Activated CD4-positive, alpha-beta T cell treated with anti-CD3 and anti-CD28 coated beads for 48 hours (primary cell): ENCODE results near the gene CALR.
"Not testable (repeated sequence)": the region's sequence is repeated elsewhere in the genome, so short reads cannot be mapped to it uniquely, and the experiment has no call there.

Experiments used
- DNase-seq: peaks from one replicate; pipeline ENCODE4 v3.0.0-alpha.2; 2020

The CALR gene

DNA sequence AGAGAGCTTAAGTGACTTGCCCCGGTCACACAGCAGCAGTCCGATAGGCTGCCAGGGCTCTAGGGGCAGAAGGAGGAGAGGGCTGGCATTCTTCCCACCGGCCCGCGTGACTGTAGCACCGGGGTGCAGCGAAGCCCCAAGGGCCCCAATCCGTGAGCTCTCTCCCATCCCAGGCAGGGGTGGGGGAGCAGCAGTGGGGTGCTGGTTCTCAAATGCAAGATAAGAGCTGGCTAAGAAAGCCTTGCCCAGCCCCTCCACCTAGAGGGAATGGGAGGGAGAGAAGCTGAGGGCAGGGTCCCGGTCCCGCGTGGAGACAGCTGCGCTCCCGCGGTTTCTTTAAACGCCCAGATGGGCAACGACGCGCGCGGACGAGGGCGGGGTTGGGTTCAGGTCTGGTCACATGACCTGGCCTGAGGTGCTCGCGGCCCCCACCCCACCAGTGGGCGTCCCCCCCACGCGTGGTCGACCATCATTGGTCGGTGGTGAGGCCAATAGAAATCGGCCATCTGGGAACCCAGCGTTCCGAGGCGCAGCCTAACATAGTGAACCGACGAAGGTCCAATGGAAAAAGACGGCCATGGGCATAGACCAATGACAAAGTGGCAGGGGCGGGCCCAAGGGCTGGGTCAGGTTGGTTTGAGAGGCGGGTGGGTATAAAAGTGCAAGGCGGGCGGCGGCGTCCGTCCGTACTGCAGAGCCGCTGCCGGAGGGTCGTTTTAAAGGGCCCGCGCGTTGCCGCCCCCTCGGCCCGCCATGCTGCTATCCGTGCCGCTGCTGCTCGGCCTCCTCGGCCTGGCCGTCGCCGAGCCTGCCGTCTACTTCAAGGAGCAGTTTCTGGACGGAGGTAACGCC lies at the start of gene CALR:
Gene CALR (plus strand): TSS at position 683 of the 852 bp plus-strand sequence. CDS start 71 bp downstream, at position 754.
- peak; percentile 100 for DNase-seq

DNA sequence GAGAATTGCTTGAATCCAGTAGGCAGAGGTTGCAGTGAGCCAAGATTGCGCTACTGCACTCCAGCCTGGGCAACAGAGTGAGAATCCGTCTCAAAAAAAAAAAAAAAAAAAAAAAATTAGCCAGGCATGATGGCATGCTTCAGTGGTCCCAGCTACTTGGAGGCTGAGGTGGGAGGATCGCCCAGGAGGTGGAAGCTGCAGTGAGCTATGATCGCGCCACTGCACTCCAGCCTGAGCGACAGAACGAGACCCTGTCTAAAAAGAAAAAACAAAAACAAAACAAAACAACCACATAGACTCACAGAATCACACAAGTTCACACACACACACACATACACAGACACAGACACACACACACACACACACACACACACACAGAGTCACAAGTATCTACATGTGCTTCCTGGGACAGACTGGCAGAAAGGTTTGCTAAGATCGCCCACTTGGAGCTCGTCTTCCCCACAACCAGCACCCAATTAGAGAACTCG lies 48.1 kb upstream of the CALR start:
- not testable (repeated sequence) for DNase-seq

GRCh38 chr19:12890787-12891552 lies 47.4 kb upstream of the CALR start, which contains the start of gene GCDH:
Gene GCDH, plus strand, starts transcription at chr19:12891160. Its CDS starts 145 bp downstream, at chr19:12891305.
- DNase-seq, result peak; percentile 98

GRCh38 chr19:12891553-12892021 lies 46.8 kb upstream of the CALR start:
- peak; percentile 32 for DNase-seq

- no peak for DNase-seq
Measured at GRCh38 chr19:12893582-12893981, 44.8 kb upstream of the CALR start.

GRCh38 chr19:12896460-12896859 lies 41.9 kb upstream of the CALR start:
- DNase-seq, result no peak

GRCh38 chr19:12899891-12900518 lies 38.4 kb upstream of the CALR start:
- no peak for DNase-seq

- DNase-seq, result no peak
Measured at GRCh38 chr19:12907166-12907565, 31.2 kb upstream of the CALR start.

GRCh38 chr19:12912571-12912970 lies 25.8 kb upstream of the CALR start:
- no peak for DNase-seq

DNA sequence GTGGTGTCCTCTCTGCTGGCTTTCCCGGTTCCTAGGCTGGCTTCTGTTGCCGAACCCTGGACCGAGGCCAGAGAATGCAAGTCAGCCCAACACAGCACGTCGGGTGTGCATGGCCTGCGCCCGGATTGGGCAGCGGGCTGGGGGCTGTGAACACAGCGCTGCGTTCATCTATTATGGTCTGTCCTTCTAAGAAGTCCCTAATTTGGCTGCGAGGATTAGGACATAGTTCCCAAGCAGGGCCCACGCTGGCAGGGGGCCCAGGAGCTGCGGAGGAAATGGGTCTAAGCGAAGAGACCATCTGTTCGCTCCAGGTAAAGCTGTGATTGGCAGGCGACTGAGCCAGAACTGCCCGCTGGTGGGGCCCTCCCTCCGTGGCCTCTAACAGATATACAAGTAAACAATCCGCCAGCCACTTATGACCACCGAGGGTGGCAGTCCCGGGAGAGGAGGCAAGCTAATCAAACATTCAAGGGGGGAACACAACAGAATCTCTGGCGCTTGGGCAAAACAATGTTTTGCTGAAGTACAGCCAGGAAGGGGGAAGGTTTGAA lies 25.3 kb upstream of the CALR start:
- no peak for DNase-seq

DNA sequence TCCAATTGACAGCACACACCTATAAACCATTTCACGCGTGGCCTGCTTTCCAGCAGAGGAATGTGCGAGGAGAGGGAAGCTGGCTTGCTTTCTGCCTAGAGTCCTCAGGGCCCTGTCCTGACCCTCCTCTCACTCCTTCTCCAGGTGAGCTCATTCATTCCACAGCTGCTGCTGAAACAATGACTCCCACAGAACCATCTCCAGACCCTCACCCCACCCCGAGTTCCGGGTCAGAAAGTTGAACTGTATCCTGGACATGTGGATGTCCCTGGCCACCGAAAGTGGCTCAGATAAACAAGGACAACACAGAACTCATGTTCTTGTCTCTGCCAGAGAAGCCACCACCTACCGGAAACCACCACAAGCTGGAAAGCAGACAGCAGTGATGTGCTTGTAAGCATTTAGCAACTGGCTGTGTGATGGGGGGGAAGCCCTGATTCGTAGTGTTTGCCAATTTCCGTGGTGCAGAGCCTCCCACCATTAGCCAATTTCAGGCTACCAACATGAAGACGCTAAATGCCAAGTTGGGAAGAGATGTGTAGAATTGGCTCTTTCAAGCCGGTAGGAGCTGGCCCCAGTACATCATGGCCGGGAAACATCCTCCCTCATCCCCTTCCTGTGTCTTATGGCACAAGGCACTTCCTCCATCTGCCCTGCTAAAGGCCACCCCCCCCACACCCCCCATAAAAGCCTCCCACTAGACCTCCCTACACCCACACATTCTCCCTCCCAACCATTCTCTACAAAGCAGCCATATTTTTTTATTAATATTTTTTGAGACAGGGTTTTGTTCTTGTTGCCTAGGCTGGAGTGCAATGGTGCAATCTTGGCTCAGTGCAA lies 24.3 kb upstream of the CALR start:
- DNase-seq, result peak; percentile 60

DNA sequence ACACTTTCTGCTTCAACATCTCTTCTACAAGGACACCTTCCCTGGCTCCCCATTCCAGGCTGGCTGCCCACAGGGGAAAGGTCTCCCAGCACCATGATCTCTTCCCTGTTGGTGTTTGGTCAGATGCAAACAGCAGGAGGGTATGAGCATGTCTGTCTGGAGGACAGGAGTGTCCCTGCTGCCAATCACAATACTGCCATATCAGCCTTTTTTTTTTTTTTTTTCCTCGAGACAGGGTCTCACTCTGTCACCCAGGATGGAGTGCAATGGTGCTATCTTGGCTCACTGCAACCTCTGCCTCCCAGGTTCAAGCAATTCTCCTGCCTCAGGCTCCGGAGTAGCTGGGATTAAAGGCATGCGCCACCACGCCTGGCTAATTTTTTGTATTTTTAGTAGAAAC lies 22.5 kb upstream of the CALR start:
- not testable (repeated sequence) for DNase-seq

DNA sequence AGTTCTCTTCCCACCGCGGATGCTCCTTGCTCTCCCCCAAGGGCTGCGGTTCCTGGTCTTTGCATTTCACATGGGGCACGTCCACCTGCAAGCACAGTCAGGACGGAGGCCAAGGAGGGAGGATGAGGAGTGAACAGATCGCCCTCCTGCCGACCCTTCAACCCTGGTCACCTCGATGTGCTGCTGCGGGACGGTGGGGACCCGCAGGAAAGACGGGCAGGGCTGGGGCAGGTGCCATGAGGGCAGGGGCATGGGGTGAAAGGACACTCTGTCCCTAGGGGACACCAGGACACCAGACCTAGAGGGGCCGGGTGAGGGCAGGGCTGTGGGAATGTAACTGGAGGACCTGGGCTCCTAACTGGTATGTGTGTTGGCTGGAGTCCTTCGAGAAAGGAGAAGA lies 20.2 kb upstream of the CALR start:
- DNase-seq, result no peak

GRCh38 chr19:12921047-12921446 lies 17.4 kb upstream of the CALR start:
- DNase-seq, result no peak

GRCh38 chr19:12922959-12923358 lies 15.4 kb upstream of the CALR start:
- no peak for DNase-seq

DNA sequence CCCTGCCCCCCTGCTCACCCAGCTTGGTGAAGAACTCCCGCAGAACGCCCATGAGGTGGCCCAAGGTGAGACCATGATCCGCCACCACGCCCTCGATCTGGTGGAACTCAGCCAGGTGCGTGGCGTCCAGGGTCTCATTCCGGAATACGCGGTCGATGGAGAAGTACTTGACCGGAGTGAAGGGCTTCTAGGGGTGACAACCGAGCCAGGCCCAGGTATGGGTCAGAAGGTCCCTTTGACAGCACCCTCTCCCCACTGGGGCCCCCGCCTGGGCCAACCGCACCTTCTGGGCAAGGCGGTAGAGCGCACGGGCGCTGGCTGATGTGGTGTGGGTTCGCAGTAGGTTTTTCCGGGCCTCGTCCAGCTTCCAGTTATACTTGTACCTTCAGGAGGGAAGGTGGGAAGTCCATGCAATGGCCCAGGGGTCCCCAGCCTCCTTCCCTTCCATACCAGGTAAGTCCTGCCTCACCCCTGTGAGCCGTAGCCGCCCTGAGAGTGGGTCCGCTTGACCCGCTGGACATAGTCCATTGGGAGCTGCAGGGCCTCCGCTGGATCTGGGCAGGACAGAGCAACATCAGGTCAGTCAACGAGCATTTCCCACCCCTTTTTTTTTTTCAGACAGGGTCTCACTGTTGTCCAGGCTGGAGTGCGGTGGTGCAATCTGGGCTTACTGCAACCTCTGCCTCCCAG lies 13.6 kb upstream of the CALR start:
- DNase-seq, result no peak

DNA sequence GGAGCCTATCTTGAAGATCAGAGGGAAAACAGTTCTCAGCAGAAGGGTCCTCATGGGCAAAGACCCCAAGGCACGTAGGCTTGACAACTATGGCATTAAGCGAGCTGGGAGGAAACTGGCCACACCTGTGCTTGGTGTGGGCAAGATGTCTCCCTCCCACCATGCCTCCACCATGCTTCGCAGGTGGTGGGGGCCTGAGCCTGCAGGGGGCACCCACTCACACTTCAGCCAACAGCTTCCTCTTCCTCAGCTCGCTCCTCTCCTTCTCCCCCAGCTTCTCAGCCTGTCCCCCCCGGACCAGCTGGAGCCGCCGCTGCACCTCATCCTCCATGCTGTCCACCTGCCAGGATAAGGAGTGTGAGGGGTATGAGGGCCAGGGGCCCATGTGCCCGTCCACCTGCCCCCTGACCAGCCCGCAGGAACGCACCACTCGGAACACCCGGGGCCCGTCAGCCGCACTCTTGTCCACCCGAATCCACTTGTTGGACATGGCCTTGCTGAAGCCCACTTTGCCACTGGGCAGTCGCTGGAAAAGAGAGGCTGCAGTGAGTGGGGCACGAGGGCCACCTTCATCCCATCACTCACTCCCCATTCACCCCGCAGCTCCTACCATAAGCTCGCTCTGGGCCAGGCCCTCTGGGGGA lies 8.3 kb upstream of the CALR start:
- DNase-seq, result peak; percentile 2

- peak; percentile 1 for DNase-seq
Measured at GRCh38 chr19:12932392-12933286, 5.8 kb upstream of the CALR start.

DNA sequence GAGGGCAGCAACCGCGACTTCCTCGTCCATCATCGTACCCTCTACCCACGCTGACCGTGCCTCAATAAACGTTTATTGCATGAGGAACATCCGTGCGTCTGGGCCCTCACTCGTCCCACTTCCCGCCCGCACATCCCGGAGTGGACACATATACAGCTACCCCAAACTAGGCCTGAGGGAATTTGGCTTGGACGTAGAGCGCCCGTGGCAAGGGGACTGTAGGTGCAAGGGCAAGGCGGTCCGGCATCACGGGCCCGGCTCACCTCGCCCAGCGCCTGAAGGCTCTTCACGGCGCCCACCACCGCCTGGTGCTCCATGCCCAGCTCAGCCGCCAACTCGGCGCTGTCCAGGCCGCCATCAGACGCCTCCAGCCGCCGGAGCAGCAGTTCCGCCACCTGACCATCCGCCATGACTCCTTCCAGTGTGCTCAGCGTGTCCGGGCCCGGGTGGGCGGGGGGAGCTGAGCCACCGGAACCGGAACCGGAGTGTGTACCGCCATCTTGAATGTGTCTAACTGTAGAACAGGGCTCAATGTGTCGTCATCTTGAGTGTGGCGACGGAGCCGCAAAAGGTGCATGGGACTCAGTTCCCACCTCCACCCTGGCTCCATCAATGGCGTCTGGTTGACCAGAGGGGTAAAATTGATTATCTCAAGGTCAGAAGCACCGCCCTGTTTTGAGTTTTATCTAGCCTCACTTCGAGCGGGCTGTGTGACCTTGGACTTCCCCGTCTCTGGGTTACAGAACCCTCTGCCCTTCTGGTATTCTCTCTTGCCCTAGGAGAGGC lies 4.9 kb upstream of the CALR start, which contains the start of gene FARSA:
Gene FARSA (minus strand): TSS at position 425 of the 786 bp plus-strand sequence. CDS start 15 bp downstream, at position 410.
- DNase-seq, result peak; percentile 92
